ENCODE results near the gene ELP2. TPM values are rescaled to one million over a fixed set of nuclear protein-coding genes. Genes with fewer than 3 reads are reported as not detected.

ELP2 gene
- total and polyA plus RNA-seq, 2 donors (not counting 3 experiments of a cell fraction or from before 2014, with no cell fraction given): 37.8 to 90.5 TPM

GRCh38 chr18:36153771-36154170 lies 24.1 kb downstream of the ELP2 start:
- ChIA-PET CTCF (no interaction called here), POLR2A (no interaction called here)
- dilution Hi-C loops (cut with MboI; ENCODE audit: extremely low pct_ligation_motif_present, low sequenced_read_pairs): no loop called here

More at GRCh38 chr18:36153771-36154170, 24.1 kb downstream of the ELP2 start:
- no peak for TF ChIP-seq MYC (IDR thresholded peaks at IDR 0.05; ENCODE audit: low read depth, low read length)
- TF ChIP-seq CTCF (IDR thresholded peaks at IDR 0.05; ENCODE audit: extremely low read depth in 1 of 2, insufficient read depth in 1 of 2, low read depth in 1 of 2, low read length in 2 of 2): no peak
- TF ChIP-seq FOS (IDR thresholded peaks at IDR 0.05; ENCODE audit: borderline replicate concordance, insufficient read depth, low read length): no peak
- Histone ChIP-seq H3K4me3 (replicated peaks in 1 of 3; ENCODE audit: insufficient read depth in 1 of 3, low read depth in 1 of 3, low read length in 3 of 3) (no peak overlapping the region), H3K27ac (ENCODE audit: insufficient read depth, low read depth, low read length) (no peak overlapping the region), H3K9ac (replicated peaks; ENCODE audit: extremely low read depth, insufficient read depth, low read length) (no peak overlapping the region), H3K9me1 (replicated peaks; ENCODE audit: control insufficient read depth, extremely low read depth, insufficient read depth, low read length) (no peaks in the 10 kb centered on the region), H3K36me3 (ENCODE audit: control insufficient read depth in 2 of 2, extremely low read depth in 1 of 2, insufficient read depth in 2 of 2, low read length in 2 of 2) (peaks cover 8 to 16% of the 10 kb centered on the region in 2 experiments), H3K9me3 (replicated peaks; ENCODE audit: control insufficient read depth, insufficient read depth, low read length) (no peaks in the 10 kb centered on the region), H3K79me2 (ENCODE audit: control insufficient read depth, insufficient read depth, low read length) (no peaks in the 10 kb centered on the region), H3K4me2 (ENCODE audit: insufficient read depth, low read length) (no peak overlapping the region), H4K20me1 (replicated peaks; ENCODE audit: control insufficient read depth, extremely low read depth, insufficient read depth, low read length) (no peaks in the 10 kb centered on the region), H3K27me3 (ENCODE audit: control insufficient read depth in 2 of 2, insufficient read depth in 2 of 2, low read length in 2 of 2) (no peaks in the 10 kb centered on the region), H3K4me1 (ENCODE audit: control insufficient read depth, extremely low read depth, insufficient read depth, low read length) (peaks cover 16% of the 10 kb centered on the region), H2AFZ (ENCODE audit: low read depth, low read length) (no peak overlapping the region)
- DNase-seq (ENCODE audit: low read depth, low spot score): no peak
- intact Hi-C loops (cut with micrococcal nuclease): no loop called here
- BruUV-seq (replicated peaks): no TSS peak
- FAIRE-seq: no peak
